NT2/D1 (cell line): Measurements from ENCODE around the gene SEMA3C.

Experiments
- YY1 ChIP-seq: IDR thresholded peaks from 2 replicates; pipeline ENCODE4 v1.6.1; 2011; ENCODE audit not compliant: insufficient read length, insufficient read depth
- ZNF274 ChIP-seq: IDR thresholded peaks from 2 replicates; pipeline ENCODE4 v1.6.1; 2011; ENCODE audit warnings: mild to moderate bottlenecking, low read depth, low read length

DNA sequence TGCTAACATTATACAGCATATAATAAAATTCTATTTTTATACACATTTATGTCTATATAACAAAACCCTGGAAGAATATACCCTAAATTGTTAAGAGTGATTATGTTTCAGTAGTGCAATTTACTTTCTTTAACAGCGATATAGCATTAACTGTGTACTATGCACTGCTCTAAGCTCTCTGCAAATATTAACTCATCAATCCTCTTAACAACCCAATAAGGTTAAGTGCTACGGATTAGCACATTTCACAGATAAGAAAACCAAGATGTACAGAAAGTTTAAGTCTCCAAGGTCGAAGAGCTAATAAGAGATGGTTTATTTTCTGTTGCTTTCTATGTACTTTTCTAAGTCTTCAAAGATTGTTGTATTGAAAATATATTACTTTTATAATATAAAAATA lies 95.8 kb downstream of the SEMA3C start:
- TF ChIP-seq ZNF274 (no peak), YY1 (no peak)
